Prostate gland (tissue), 2 donors: Measurements from ENCODE around the gene PLA2G4D. TPM values are rescaled to one million over a fixed set of nuclear protein-coding genes. Genes with fewer than 3 reads are reported as not detected.

ENCODE experiments used
- DNase-seq: peaks from one replicate; pipeline ENCODE4 v3.0.0-alpha.2; 2019; ENCODE audit warnings: low spot score
- H3K27ac ChIP-seq, 2 donors: fragments of 200-600 bp; sonication (generic); 2 replicates each; pipeline ENCODE4 v1.5.1; 2017 to 2019
- H3K27me3 ChIP-seq: fragments of 200-600 bp; sonication (generic); replicated peaks from 2 replicates; pipeline ENCODE4 v1.5.1; 2019; ENCODE audit not compliant: insufficient read depth
- H3K36me3 ChIP-seq, 2 donors: fragments of 200-600 bp; sonication (generic); 1 replicate in 1 of 2; 2 replicates in 1 of 2; pipeline versions ENCODE4 v1.5.1 to v1.8.1; 2017 to 2019
- H3K4me1 ChIP-seq: fragments of 200-600 bp; sonication (generic); replicated peaks from 2 replicates; pipeline ENCODE4 v1.5.1; 2019
- H3K4me3 ChIP-seq, 2 donors: fragments of 200-600 bp; sonication (generic); 2 replicates each; pipeline ENCODE4 v1.5.1; 2017 to 2019
- H3K9me3 ChIP-seq: fragments of 200-600 bp; sonication (generic); 2 replicates; pipeline ENCODE4 v1.5.1; 2017
- POLR2A ChIP-seq: fragments of 450-650 bp; IDR thresholded peaks from one replicate; pipeline ENCODE4 v1.6.1; 2016; ENCODE audit warnings: antibody characterized with exemption, mild to moderate bottlenecking
- POLR2AphosphoS5 ChIP-seq: sonication (generic); formaldehyde crosslinking; IDR thresholded peaks from one replicate; pipeline ENCODE4 v1.6.1; 2017; ENCODE audit warnings: antibody characterized with exemption
- WGBS: methylation state at CpG from one replicate; pipeline ENCODE4 v1.1.5; 2018; 5-methylcytosine and 5-hydroxymethylcytosine counted together
- intact Hi-C: fragments of 100-400 bp; cut with DNase I; formaldehyde crosslinking; loops from one replicate; pipeline ENCODE4 v1.14.2; 2022
- total RNA-seq, 2 donors: library from RNA; depleted of rRNA; stranded (reverse); fragments of >200 nt; gene quantifications; one replicate each; pipeline ENCODE4 v1.1.0, GENCODE V29; 2016
- TF ChIP-seq, protein P1 (sequence below), 4 experiments: fragments of 200-600 bp in 2 of 4; fragments of 450-650 bp in 2 of 4; sonication (generic) in 2 of 4; IDR thresholded peaks; 1 replicate in 3 of 4; 2 replicates in 1 of 4; pipeline ENCODE4 v1.5.1; 2016 to 2019; ENCODE audit warnings: antibody characterized with exemption in 4 of 4, mild to moderate bottlenecking in 2 of 4, moderate library complexity in 2 of 4

The PLA2G4D gene
- total RNA-seq, 2 donors from 2014 or later = 1.5 to 2.1 TPM

- no peak overlapping the region for H3K27ac ChIP-seq
- no peak overlapping the region for H3K4me3 ChIP-seq
- no peaks in the 10 kb centered on the region for H3K36me3 ChIP-seq
- H3K27me3 ChIP-seq = no peaks in the 10 kb centered on the region
- TF ChIP-seq, protein P1, sequence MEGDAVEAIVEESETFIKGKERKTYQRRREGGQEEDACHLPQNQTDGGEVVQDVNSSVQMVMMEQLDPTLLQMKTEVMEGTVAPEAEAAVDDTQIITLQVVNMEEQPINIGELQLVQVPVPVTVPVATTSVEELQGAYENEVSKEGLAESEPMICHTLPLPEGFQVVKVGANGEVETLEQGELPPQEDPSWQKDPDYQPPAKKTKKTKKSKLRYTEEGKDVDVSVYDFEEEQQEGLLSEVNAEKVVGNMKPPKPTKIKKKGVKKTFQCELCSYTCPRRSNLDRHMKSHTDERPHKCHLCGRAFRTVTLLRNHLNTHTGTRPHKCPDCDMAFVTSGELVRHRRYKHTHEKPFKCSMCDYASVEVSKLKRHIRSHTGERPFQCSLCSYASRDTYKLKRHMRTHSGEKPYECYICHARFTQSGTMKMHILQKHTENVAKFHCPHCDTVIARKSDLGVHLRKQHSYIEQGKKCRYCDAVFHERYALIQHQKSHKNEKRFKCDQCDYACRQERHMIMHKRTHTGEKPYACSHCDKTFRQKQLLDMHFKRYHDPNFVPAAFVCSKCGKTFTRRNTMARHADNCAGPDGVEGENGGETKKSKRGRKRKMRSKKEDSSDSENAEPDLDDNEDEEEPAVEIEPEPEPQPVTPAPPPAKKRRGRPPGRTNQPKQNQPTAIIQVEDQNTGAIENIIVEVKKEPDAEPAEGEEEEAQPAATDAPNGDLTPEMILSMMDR (IDR thresholded peaks at IDR 0.05) = no peak
- TF ChIP-seq POLR2AphosphoS5 (no peak), POLR2A (no peak)
- WGBS = 92% methylated on average over 3 of the region's 3 CpGs
- no peaks in the 10 kb centered on the region for H3K4me1 ChIP-seq
- H3K9me3 ChIP-seq = no peaks in the 10 kb centered on the region
- no peak for DNase-seq
- intact Hi-C loops = no loop called here
Measured at GRCh38 chr15:42085721-42086120, 8.6 kb downstream of the PLA2G4D start.

DNA sequence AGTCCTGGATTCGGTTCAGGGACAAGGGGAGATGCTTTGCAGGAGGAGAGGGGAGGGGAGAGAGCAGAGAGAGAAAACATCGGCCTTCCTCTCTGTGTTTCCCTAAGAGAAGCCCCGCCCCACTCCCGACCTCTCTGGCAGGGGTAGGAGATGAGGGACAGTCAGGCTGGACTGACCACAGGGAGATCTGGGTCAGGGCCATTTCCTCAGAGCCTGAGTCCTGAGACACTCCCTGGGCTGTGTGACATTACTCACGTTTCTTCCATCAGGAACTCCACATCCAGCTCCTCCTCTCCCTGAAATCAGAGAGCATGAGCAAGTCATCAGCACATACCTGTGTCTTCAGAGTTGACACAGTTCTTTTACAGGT, 9.1 kb downstream of the PLA2G4D start:
- Histone ChIP-seq H3K27me3 (no peaks in the 10 kb centered on the region), H3K4me3 (no peak overlapping the region), H3K4me1 (no peaks in the 10 kb centered on the region), H3K36me3 (no peaks in the 10 kb centered on the region), H3K27ac (no peak overlapping the region), H3K9me3 (no peaks in the 10 kb centered on the region)
- intact Hi-C loops = no loop called here
- DNase-seq = no peak
- 75% methylated on average over 5 of the region's 5 CpGs for WGBS
- TF ChIP-seq POLR2A = no peak
- no peak for TF ChIP-seq POLR2AphosphoS5
- TF ChIP-seq, protein P1 (IDR thresholded peaks at IDR 0.05) = no peak

GRCh38 chr15:42084465-42085235, 9.7 kb downstream of the PLA2G4D start:
- H3K27me3 ChIP-seq = no peaks in the 10 kb centered on the region
- no peaks in the 10 kb centered on the region for H3K4me1 ChIP-seq
- no peak overlapping the region for H3K27ac ChIP-seq
- H3K4me3 ChIP-seq = no peak overlapping the region
- 33% methylated on average over 29 of the region's 29 CpGs for WGBS
- H3K36me3 ChIP-seq = no peaks in the 10 kb centered on the region
- intact Hi-C loops = no loop called here
- peak; percentile 39 for DNase-seq
- TF ChIP-seq POLR2AphosphoS5 = no peak
- TF ChIP-seq, protein P1 (IDR thresholded peaks at IDR 0.05) = peak; percentile 76 to 91 (median 88)
- no peaks in the 10 kb centered on the region for H3K9me3 ChIP-seq

- WGBS = 89% methylated on average over 13 of the region's 13 CpGs
- TF ChIP-seq POLR2A (no peak), POLR2AphosphoS5 (no peak)
- TF ChIP-seq, protein P1 (IDR thresholded peaks at IDR 0.05) = no peak
- no peak for DNase-seq
Measured at GRCh38 chr15:42083916-42084315, 10.4 kb downstream of the PLA2G4D start.

GRCh38 chr15:42083605-42083908, 10.8 kb downstream of the PLA2G4D start:
- WGBS = 89% methylated on average over 3 of the region's 3 CpGs
- Histone ChIP-seq H3K36me3 (no peaks in the 10 kb centered on the region), H3K27ac (no peak overlapping the region), H3K27me3 (no peaks in the 10 kb centered on the region), H3K9me3 (no peaks in the 10 kb centered on the region), H3K4me1 (no peaks in the 10 kb centered on the region), H3K4me3 (no peak overlapping the region)
- DNase-seq = no peak
- no peak for TF ChIP-seq POLR2AphosphoS5
- TF ChIP-seq, protein P1 (IDR thresholded peaks at IDR 0.05) = no peak
- TF ChIP-seq POLR2A = no peak
- intact Hi-C loops = no loop called here

More at GRCh38 chr15:42083916-42084315, 10.4 kb downstream of the PLA2G4D start:
- Histone ChIP-seq H3K27ac (no peak overlapping the region), H3K36me3 (no peaks in the 10 kb centered on the region), H3K27me3 (no peaks in the 10 kb centered on the region), H3K4me3 (no peak overlapping the region), H3K9me3 (no peaks in the 10 kb centered on the region), H3K4me1 (no peaks in the 10 kb centered on the region)
- intact Hi-C loops = no loop called here
